PC-3 (cell line): Measurements from ENCODE around the gene EEPD1. TPM values are rescaled to one million over a fixed set of nuclear protein-coding genes. Genes with fewer than 3 reads are reported as not detected.

ENCODE experiments used
- ATAC-seq: fragments of 200-7000 bp; cut with Tn5 transposase; 2 replicates; pipeline ENCODE4 v1.9.1; 2020; ENCODE audit warnings: mild to moderate bottlenecking, moderate library complexity
- BruUV-seq: library from RNA; stranded (reverse); fragments of 400-500 nt; replicated peaks from 2 replicates; lab custom pipeline; 2021; lab: Mats Ljungman, UMichigan
- CTCF ChIA-PET: fragments of 300-600 bp; sonication (Branson Sonifier 250); formaldehyde crosslinking; loops from one replicate; lab custom pipeline; 2022; ENCODE audit warnings: antibody characterized with exemption; lab: Charles Lee
- POLR2A ChIA-PET: fragments of 300-600 bp; sonication (Branson Sonifier 250); formaldehyde crosslinking; loops from one replicate; lab custom pipeline; 2022; ENCODE audit warnings: antibody characterized with exemption; ENCODE audit not compliant: unreplicated experiment; lab: Charles Lee
- DNase-seq: peaks from one replicate; pipeline ENCODE4 v3.0.0-alpha.2; 2015
- H2AFZ ChIP-seq: fragments of 300-600 bp; sonication (generic); 2 replicates; pipeline ENCODE4 v1.6.0; 2016; ENCODE audit warnings: antibody characterized with exemption, low read length
- H3F3A ChIP-seq: fragments of 300-600 bp; sonication (generic); one replicate; pipeline ENCODE4 v1.6.0; 2017; ENCODE audit warnings: antibody characterized with exemption, low read length, control low read depth, mild to moderate bottlenecking; ENCODE audit not compliant: unreplicated experiment
- H3K27ac ChIP-seq: fragments of 300-600 bp; sonication (generic); 2 replicates; pipeline ENCODE4 v1.5.1; 2016; ENCODE audit warnings: mild to moderate bottlenecking, low read length
- H3K27me3 ChIP-seq: fragments of 300-600 bp; sonication (generic); 2 replicates; pipeline ENCODE4 v1.6.1; 2016; ENCODE audit warnings: low read length, mixed read lengths
- H3K36me3 ChIP-seq: fragments of 300-600 bp; sonication (generic); 2 replicates; pipeline ENCODE4 v1.6.1; 2016; ENCODE audit warnings: low read depth, mixed run types, low read length, mixed read lengths
- H3K4me1 ChIP-seq: fragments of 300-600 bp; sonication (generic); 2 replicates; pipeline ENCODE4 v1.5.1; 2016; ENCODE audit warnings: low read length; ENCODE audit not compliant: insufficient read depth
- H3K4me2 ChIP-seq: fragments of 300-600 bp; sonication (generic); 2 replicates; pipeline ENCODE4 v1.6.0; 2016; ENCODE audit warnings: low read length
- H3K4me3 ChIP-seq: fragments of 300-600 bp; sonication (generic); 2 replicates; pipeline ENCODE4 v1.5.1; 2016; ENCODE audit warnings: mild to moderate bottlenecking, low read length, mixed read lengths
- H3K79me2 ChIP-seq: fragments of 300-600 bp; sonication (generic); 2 replicates; pipeline ENCODE4 v1.6.1; 2017; ENCODE audit warnings: low read length, mixed read lengths
- H3K9ac ChIP-seq: fragments of 300-600 bp; sonication (generic); 2 replicates; pipeline ENCODE4 v1.6.0; 2016; ENCODE audit warnings: mild to moderate bottlenecking, low read length
- H3K9me2 ChIP-seq: fragments of 300-600 bp; sonication (generic); replicated peaks from 2 replicates; pipeline ENCODE4 v1.6.1; 2016; ENCODE audit warnings: mixed run types, low read length, mixed read lengths
- H3K9me3 ChIP-seq: fragments of 300-600 bp; sonication (generic); 2 replicates; pipeline ENCODE4 v1.6.1; 2016; ENCODE audit warnings: low read length, mixed read lengths
- H4K20me1 ChIP-seq: fragments of 300-600 bp; sonication (generic); 2 replicates; pipeline ENCODE4 v1.6.1; 2016; ENCODE audit warnings: low read length, mixed read lengths
- EZH2 ChIP-seq: fragments of 300-600 bp; sonication (generic); IDR thresholded peaks from one replicate; pipeline ENCODE4 v1.6.1; 2017; ENCODE audit warnings: antibody characterized with exemption, mild to moderate bottlenecking, low read length; ENCODE audit not compliant: unreplicated experiment
- EZH2phosphoT487 ChIP-seq: fragments of 300-600 bp; sonication (generic); IDR thresholded peaks from 2 replicates; pipeline ENCODE4 v1.6.1; 2018; ENCODE audit warnings: mild to moderate bottlenecking, antibody characterized with exemption, low read length, borderline replicate concordance
- intact Hi-C: fragments of 100-400 bp; cut with micrococcal nuclease; formaldehyde crosslinking; loops from 2 replicates; pipeline ENCODE4 v1.9.0; 2023
- total RNA-seq: library from RNA; depleted of rRNA; stranded (reverse); fragments of >200 nt; gene quantifications from 2 replicates; pipeline ENCODE4 v1.2.3, GENCODE V29; 2014
- TF ChIP-seq, protein P1 (sequence below): fragments of 300-600 bp; sonication (generic); conservative IDR thresholded peaks from 2 replicates; pipeline ENCODE4 v1.5.1; 2017; ENCODE audit warnings: antibody characterized with exemption, low read depth, mild to moderate bottlenecking, low read length

Gene EEPD1
- total RNA-seq, 1 experiment from 2014 or later = 28.3 TPM

DNA sequence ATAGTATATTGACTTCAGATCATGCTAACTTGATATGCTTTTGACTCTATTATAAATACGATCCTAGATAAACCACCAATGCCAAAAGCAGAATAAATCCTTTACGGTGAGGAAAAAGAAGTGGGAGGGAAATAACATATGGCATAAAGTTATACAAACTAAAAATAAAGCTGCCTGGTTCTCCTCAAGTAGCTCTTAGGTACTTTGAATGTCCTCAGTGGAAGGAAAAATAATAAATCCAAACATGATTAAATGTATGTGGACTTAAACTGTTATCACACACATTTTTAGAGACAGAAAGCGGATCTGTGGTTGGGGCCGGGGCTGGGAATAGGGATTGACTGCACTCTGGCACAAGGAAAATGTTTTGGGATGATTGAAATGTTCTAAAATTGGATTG lies 23.6 kb downstream of the EEPD1 start:
- ATAC-seq = no peak
- TF ChIP-seq, protein P1, sequence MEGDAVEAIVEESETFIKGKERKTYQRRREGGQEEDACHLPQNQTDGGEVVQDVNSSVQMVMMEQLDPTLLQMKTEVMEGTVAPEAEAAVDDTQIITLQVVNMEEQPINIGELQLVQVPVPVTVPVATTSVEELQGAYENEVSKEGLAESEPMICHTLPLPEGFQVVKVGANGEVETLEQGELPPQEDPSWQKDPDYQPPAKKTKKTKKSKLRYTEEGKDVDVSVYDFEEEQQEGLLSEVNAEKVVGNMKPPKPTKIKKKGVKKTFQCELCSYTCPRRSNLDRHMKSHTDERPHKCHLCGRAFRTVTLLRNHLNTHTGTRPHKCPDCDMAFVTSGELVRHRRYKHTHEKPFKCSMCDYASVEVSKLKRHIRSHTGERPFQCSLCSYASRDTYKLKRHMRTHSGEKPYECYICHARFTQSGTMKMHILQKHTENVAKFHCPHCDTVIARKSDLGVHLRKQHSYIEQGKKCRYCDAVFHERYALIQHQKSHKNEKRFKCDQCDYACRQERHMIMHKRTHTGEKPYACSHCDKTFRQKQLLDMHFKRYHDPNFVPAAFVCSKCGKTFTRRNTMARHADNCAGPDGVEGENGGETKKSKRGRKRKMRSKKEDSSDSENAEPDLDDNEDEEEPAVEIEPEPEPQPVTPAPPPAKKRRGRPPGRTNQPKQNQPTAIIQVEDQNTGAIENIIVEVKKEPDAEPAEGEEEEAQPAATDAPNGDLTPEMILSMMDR = no peak
- TF ChIP-seq EZH2phosphoT487 = no peak
- TF ChIP-seq EZH2 = no peak
- H3K79me2 ChIP-seq = peaks cover 51% of the 10 kb centered on the region
- intact Hi-C loops = no loop called here
- H3K4me3 ChIP-seq = no peak overlapping the region
- H4K20me1 ChIP-seq = no peaks in the 10 kb centered on the region
- BruUV-seq = no TSS peak
- POLR2A ChIA-PET = no interaction called here
- no peaks in the 10 kb centered on the region for H3K9me3 ChIP-seq
- no peaks in the 10 kb centered on the region for H3K9me2 ChIP-seq
- no peak for DNase-seq
- H3K4me1 ChIP-seq = no peaks in the 10 kb centered on the region
- H3K9ac ChIP-seq = no peak overlapping the region
- CTCF ChIA-PET = interaction anchor here (0.5 kb wide), 1 partner anchor 72 kb away, joined by 5 read pairs; no protein-coding TSS in a partner anchor
- no peaks in the 10 kb centered on the region for H3K36me3 ChIP-seq
- no peak overlapping the region for H3K27ac ChIP-seq
- no peaks in the 10 kb centered on the region for H3K27me3 ChIP-seq
- H2AFZ ChIP-seq = no peak overlapping the region
- no peak overlapping the region for H3K4me2 ChIP-seq
- no peaks in the 10 kb centered on the region for H3F3A ChIP-seq

DNA sequence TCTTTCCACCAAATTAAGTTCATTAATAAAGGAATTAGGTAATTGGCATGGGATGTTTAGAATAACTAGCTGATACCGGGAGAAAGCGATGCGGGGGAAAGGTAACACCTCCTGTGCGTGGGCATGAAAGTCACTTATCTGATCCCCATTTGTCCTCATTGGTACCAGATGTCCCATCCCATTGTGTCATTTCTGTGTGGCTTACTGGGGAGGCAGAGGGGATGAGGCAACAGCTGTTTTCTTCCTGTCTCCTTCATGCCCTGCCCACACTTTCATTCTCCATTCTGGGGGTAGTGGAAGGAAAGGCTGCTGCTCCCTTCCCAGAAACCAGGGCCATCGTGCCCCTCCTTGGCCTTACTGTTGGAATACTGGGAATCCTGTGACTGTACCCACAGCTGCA lies 27.1 kb downstream of the EEPD1 start:
- ChIA-PET POLR2A (no interaction called here), CTCF (no interaction called here)
- H3K9ac ChIP-seq = no peak overlapping the region
- H3K9me3 ChIP-seq = no peaks in the 10 kb centered on the region
- intact Hi-C loops = no loop called here
- no peak for DNase-seq
- H3K27me3 ChIP-seq = no peaks in the 10 kb centered on the region
- ATAC-seq = no peak
- H3F3A ChIP-seq = no peaks in the 10 kb centered on the region
- no TSS peak for BruUV-seq
- no peaks in the 10 kb centered on the region for H3K9me2 ChIP-seq
- TF ChIP-seq EZH2 = no peak
- TF ChIP-seq EZH2phosphoT487 = no peak
- TF ChIP-seq, protein P1 = no peak
- no peak overlapping the region for H3K4me2 ChIP-seq
- no peaks in the 10 kb centered on the region for H4K20me1 ChIP-seq
- peaks cover 50% of the 10 kb centered on the region for H3K79me2 ChIP-seq
- H3K4me1 ChIP-seq = peaks cover 2% of the 10 kb centered on the region; the same call in 1 of the 2 replicates
- H3K4me3 ChIP-seq = no peak overlapping the region
- H3K27ac ChIP-seq = no peak overlapping the region
- no peaks in the 10 kb centered on the region for H3K36me3 ChIP-seq
- H2AFZ ChIP-seq = no peak overlapping the region

DNA sequence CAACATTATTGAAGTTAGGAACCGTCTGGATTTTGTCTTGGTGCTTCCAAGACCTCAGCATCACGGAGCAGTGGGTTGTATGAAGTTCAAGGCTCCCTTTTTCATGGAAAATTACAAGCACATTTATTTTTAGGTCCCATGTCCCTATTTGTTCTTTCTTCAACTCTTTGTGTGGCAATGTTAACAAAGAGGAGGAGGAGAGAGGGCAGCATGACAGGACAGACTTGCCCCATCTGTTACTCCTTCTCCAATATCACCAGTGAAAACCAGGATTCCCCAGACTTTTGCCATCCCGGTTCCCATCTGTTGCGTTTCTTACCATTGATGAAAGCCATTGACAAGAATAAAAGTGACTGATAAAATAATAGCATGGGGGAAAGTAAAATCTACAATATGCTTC lies 28.6 kb downstream of the EEPD1 start:
- H3K36me3 ChIP-seq = no peaks in the 10 kb centered on the region
- DNase-seq (no peak), ATAC-seq (no peak)
- H4K20me1 ChIP-seq = no peaks in the 10 kb centered on the region
- TF ChIP-seq EZH2 (no peak), EZH2phosphoT487 (no peak)
- TF ChIP-seq, protein P1 = no peak
- intact Hi-C loops = no loop called here
- H3K27me3 ChIP-seq = no peaks in the 10 kb centered on the region
- peaks cover 13% of the 10 kb centered on the region for H3K4me1 ChIP-seq
- H3K4me3 ChIP-seq = no peak overlapping the region
- H3K79me2 ChIP-seq = peaks cover 58% of the 10 kb centered on the region
- no peak overlapping the region for H3K4me2 ChIP-seq
- no peak overlapping the region for H3K9ac ChIP-seq
- ChIA-PET POLR2A (no interaction called here), CTCF (no interaction called here)
- no peak overlapping the region for H3K27ac ChIP-seq
- no peaks in the 10 kb centered on the region for H3K9me2 ChIP-seq
- no peaks in the 10 kb centered on the region for H3K9me3 ChIP-seq
- no peaks in the 10 kb centered on the region for H3F3A ChIP-seq
- no TSS peak for BruUV-seq
- H2AFZ ChIP-seq = no peak overlapping the region
